GM23248 (cell line): Measurements from ENCODE around the gene WWOX.

Source experiments
- EZH2 ChIP-seq: fragments of 200-600 bp; sonication (generic); IDR thresholded peaks from 2 replicates; pipeline ENCODE4 v1.6.1; 2018; ENCODE audit warnings: antibody characterized with exemption, mild to moderate bottlenecking; ENCODE audit not compliant: insufficient read depth, poor library complexity, severe bottlenecking
- EZH2phosphoT487 ChIP-seq: fragments of 200-600 bp; sonication (generic); IDR thresholded peaks from 2 replicates; pipeline ENCODE4 v1.6.1; 2018; ENCODE audit warnings: antibody characterized with exemption, moderate library complexity, mild to moderate bottlenecking, low read depth; ENCODE audit not compliant: insufficient read depth

- no peak for TF ChIP-seq EZH2phosphoT487
- no peak for TF ChIP-seq EZH2
These were observed 938.3 kb downstream of the WWOX start for GRCh38 chr16:79037521-79038373.
